ENCODE measurements around the gene CRYL1.

GRCh38 chr13:20495087-20496023 is 30.3 kb downstream of the CRYL1 start:
- TF ChIP-seq CTCF (IDR thresholded peaks at IDR 0.05), result peak; percentile 88 to 95 (median 92)
- no peak for TF ChIP-seq POLR2A (IDR thresholded peaks at IDR 0.05)

Data from adrenal gland (tissue), 5 donors.